ENCODE data around the gene TMX1.

- TF ChIP-seq POLR2A (IDR thresholded peaks at IDR 0.05) (no peak), CTCF (IDR thresholded peaks at IDR 0.05) (no peak)
Observed at GRCh38 chr14:51225751-51226150, 14.3 kb upstream of the TMX1 start.
